CD14-positive monocyte (primary cell): ENCODE data around the gene TRIAP1. TPM values are rescaled to one million over a fixed set of nuclear protein-coding genes. Genes with fewer than 3 reads are reported as not detected.

ENCODE experiments used
- DNase-seq, 3 donors: peaks; one replicate each; pipeline ENCODE4 v3.0.0-alpha.2; 2011 to 2022
- H2AFZ ChIP-seq: 2 replicates; pipeline ENCODE4 v1.6.0; 2012; ENCODE audit warnings: mild to moderate bottlenecking, low read depth, low read length, inconsistent platforms; ENCODE audit not compliant: insufficient read depth, poor library complexity, severe bottlenecking
- H3K27ac ChIP-seq, 2 donors: 1 replicate in 1 of 2; 2 replicates in 1 of 2; pipeline ENCODE4 v1.5.1; 2012 to 2013; ENCODE audit warnings: low read length in 2 of 2, control low read depth in 1 of 2, inconsistent platforms in 1 of 2, low read depth in 1 of 2, mild to moderate bottlenecking in 1 of 2
- H3K27me3 ChIP-seq, 2 donors: one replicate each; pipeline versions ENCODE4 v1.6.0 to v1.6.1; 2011 to 2013; ENCODE audit warnings: low read length in 2 of 2; ENCODE audit not compliant: control insufficient read depth in 2 of 2, insufficient read depth in 2 of 2
- H3K36me3 ChIP-seq, 2 donors: replicated peaks in 1 of 2; 1 replicate in 1 of 2; 2 replicates in 1 of 2; pipeline versions ENCODE4 v1.5.1 to v1.6.1; 2012 to 2013; ENCODE audit warnings: low read length in 2 of 2, control low read depth in 1 of 2, inconsistent platforms in 1 of 2, mild to moderate bottlenecking in 1 of 2; ENCODE audit not compliant: insufficient read depth in 2 of 2, control insufficient read depth in 1 of 2
- H3K4me1 ChIP-seq, 2 donors: 1 replicate in 1 of 2; 2 replicates in 1 of 2; pipeline versions ENCODE4 v1.5.1 to v1.6.1; 2012 to 2013; ENCODE audit warnings: low read length in 2 of 2, control low read depth in 1 of 2, inconsistent platforms in 1 of 2, mild to moderate bottlenecking in 1 of 2, moderate library complexity in 1 of 2; ENCODE audit not compliant: insufficient read depth in 2 of 2, control insufficient read depth in 1 of 2
- H3K4me2 ChIP-seq: replicated peaks from 2 replicates; pipeline ENCODE3; 2012; ENCODE audit warnings: low read length, moderate library complexity, mild to moderate bottlenecking; ENCODE audit not compliant: poor library complexity, severe bottlenecking; ENCODE audit errors: extremely low read depth
- H3K4me3 ChIP-seq, 3 experiments: fragments of 200-600 bp in 1 of 3; sonication (generic) in 1 of 3; replicated peaks in 1 of 3; 1 replicate in 2 of 3; 2 replicates in 1 of 3; pipeline ENCODE4 v1.5.1; 2011 to 2013; ENCODE audit warnings: low read length in 3 of 3, mild to moderate bottlenecking in 3 of 3, control low read depth in 2 of 3, low read depth in 2 of 3, inconsistent platforms in 1 of 3, moderate library complexity in 1 of 3
- H3K79me2 ChIP-seq: 2 replicates; pipeline ENCODE4 v1.6.0; 2012; ENCODE audit warnings: mild to moderate bottlenecking, control low read depth, inconsistent platforms, low read length, moderate library complexity; ENCODE audit not compliant: insufficient read depth
- H3K9ac ChIP-seq: 2 replicates; pipeline ENCODE4 v1.6.0; 2017; ENCODE audit warnings: low read length, mild to moderate bottlenecking; ENCODE audit not compliant: insufficient read depth, poor library complexity, severe bottlenecking
- H3K9me3 ChIP-seq, 2 donors: replicated peaks in 1 of 2; 1 replicate in 1 of 2; 2 replicates in 1 of 2; pipeline versions ENCODE4 v1.5.1 to v1.6.1; 2012 to 2013; ENCODE audit warnings: low read length in 2 of 2, control low read depth in 1 of 2; ENCODE audit not compliant: control insufficient read depth in 1 of 2, insufficient read depth in 1 of 2
- H4K20me1 ChIP-seq: 2 replicates; pipeline ENCODE4 v1.6.0; 2012; ENCODE audit warnings: mild to moderate bottlenecking, low read length, control low read depth, moderate library complexity; ENCODE audit not compliant: insufficient read depth
- H3K27ac Mint-ChIP-seq, 7 donors: one replicate each; pipeline ENCODE4 v1.8.0; 2020; ENCODE audit warnings: mild to moderate bottlenecking in 7 of 7, mixed read lengths in 7 of 7, moderate library complexity in 6 of 7, inconsistent platforms in 2 of 7
- H3K27me3 Mint-ChIP-seq, 3 donors: one replicate each; pipeline ENCODE4 v1.8.0; 2021 to 2022; ENCODE audit warnings: low read depth in 3 of 3, mild to moderate bottlenecking in 3 of 3, mixed read lengths in 3 of 3, moderate library complexity in 3 of 3, inconsistent platforms in 1 of 3
- H3K36me3 Mint-ChIP-seq, 2 donors: one replicate each; pipeline ENCODE4 v1.8.0; 2020; ENCODE audit warnings: mixed read lengths in 2 of 2, inconsistent platforms in 1 of 2, mild to moderate bottlenecking in 1 of 2
- H3K4me1 Mint-ChIP-seq: one replicate; pipeline ENCODE4 v1.8.0; 2020; ENCODE audit warnings: mild to moderate bottlenecking, mixed read lengths
- H3K4me3 Mint-ChIP-seq, 2 donors: one replicate each; pipeline ENCODE4 v1.8.0; 2020; ENCODE audit warnings: mild to moderate bottlenecking in 2 of 2, mixed read lengths in 2 of 2, moderate library complexity in 1 of 2
- H3K9me3 Mint-ChIP-seq, 7 donors: one replicate each; pipeline ENCODE4 v1.8.0; 2020 to 2022; ENCODE audit warnings: mixed read lengths in 7 of 7, mild to moderate bottlenecking in 6 of 7, moderate library complexity in 6 of 7, inconsistent platforms in 2 of 7
- CTCF ChIP-seq: fragments of 200-600 bp; IDR thresholded peaks from one replicate; pipeline ENCODE4 v1.8.0; 2022; ENCODE audit warnings: antibody characterized with exemption, mild to moderate bottlenecking
- WGBS: methylation state at CpG from one replicate; pipeline ENCODE4 v1.1.5; 2013; ENCODE audit warnings: missing lambda C conversion rate; ENCODE audit not compliant: insufficient coverage; 5-methylcytosine and 5-hydroxymethylcytosine counted together
- intact Hi-C, 2 donors: fragments of 100-400 bp; cut with micrococcal nuclease; formaldehyde crosslinking; loops; one replicate each; pipeline versions ENCODE4 v1.15.0 to v1.15.1; 2023
- polyA plus RNA-seq, 3 donors: library from polyadenylated mRNA; depleted of rRNA in 1 of 3; unstranded in 2 of 3; stranded (reverse) in 1 of 3; fragments of 300-500 nt in 2 of 3; fragments of >200 nt in 1 of 3; fragmentation: Illumina TruSeq in 2 of 3; gene quantifications; 1 replicate in 2 of 3; 2 replicates in 1 of 3; pipeline ENCODE4 v1.2.3, GENCODE V29; 2012 to 2021

The TRIAP1 gene
- polyA plus RNA-seq, 3 donors = 11.3 to 61.9 (median 57.0) TPM

GRCh38 chr12:120490833-120491512 is 44.8 kb upstream of the TRIAP1 start:
- peaks cover 4 to 6% of the 10 kb centered on the region in 2 donors for H3K4me1 ChIP-seq
- H3K36me3 Mint-ChIP-seq = no peaks in the 10 kb centered on the region
- no peak overlapping the region for H3K4me2 ChIP-seq
- H3K27ac Mint-ChIP-seq = peak overlapping the region in 2 of 7 donors; percentile 43 to 67
- no peak overlapping the region for H3K9ac ChIP-seq
- no peaks in the 10 kb centered on the region for H3K9me3 ChIP-seq
- H3K4me1 Mint-ChIP-seq = peaks cover 9% of the 10 kb centered on the region
- DNase-seq = no peak
- H3K36me3 ChIP-seq = no peaks in the 10 kb centered on the region
- H2AFZ ChIP-seq = no peak overlapping the region
- no peak overlapping the region for H3K4me3 ChIP-seq
- no peaks in the 10 kb centered on the region for H4K20me1 ChIP-seq
- no peaks in the 10 kb centered on the region for H3K27me3 ChIP-seq
- peaks cover 0 to 2% (median 1%) of the 10 kb centered on the region in 3 donors for H3K27me3 Mint-ChIP-seq
- 100% methylated on average over 1 of the region's 2 CpGs for WGBS
- no peak overlapping the region for H3K4me3 Mint-ChIP-seq
- H3K9me3 Mint-ChIP-seq = no peaks in the 10 kb centered on the region
- intact Hi-C loops = no loop called here
- H3K27ac ChIP-seq = no peak overlapping the region
- peaks cover 2% of the 10 kb centered on the region for H3K79me2 ChIP-seq
- TF ChIP-seq CTCF = no peak

- WGBS = 100% methylated on average over 4 of the region's 5 CpGs
- H3K9me3 ChIP-seq = no peaks in the 10 kb centered on the region
- no peak for TF ChIP-seq CTCF
- H3K79me2 ChIP-seq = no peaks in the 10 kb centered on the region
- no peaks in the 10 kb centered on the region for H4K20me1 ChIP-seq
- Mint-ChIP-seq H3K9me3 (no peaks in the 10 kb centered on the region), H3K4me1 (peaks cover 8% of the 10 kb centered on the region), H3K36me3 (no peaks in the 10 kb centered on the region), H3K27ac (no peak overlapping the region), H3K4me3 (no peak overlapping the region), H3K27me3 (peaks cover 0 to 2% (median 1%) of the 10 kb centered on the region in 3 donors)
- no peak overlapping the region for H3K4me3 ChIP-seq
- peaks cover 3 to 4% of the 10 kb centered on the region in 2 donors for H3K4me1 ChIP-seq
- H3K4me2 ChIP-seq = no peak overlapping the region
- no peak overlapping the region for H2AFZ ChIP-seq
- no peak for DNase-seq
- no peak overlapping the region for H3K27ac ChIP-seq
- no peaks in the 10 kb centered on the region for H3K27me3 ChIP-seq
- no peak overlapping the region for H3K9ac ChIP-seq
- no peaks in the 10 kb centered on the region for H3K36me3 ChIP-seq
- intact Hi-C loops = no loop called here
Observed at GRCh38 chr12:120490325-120490724, 44.1 kb upstream of the TRIAP1 start.
